Measurements from ENCODE around the gene HID1. TPM values are rescaled to one million over a fixed set of nuclear protein-coding genes. Genes with fewer than 3 reads are reported as not detected.

Gene HID1
- total RNA-seq, 1 donor = 3.1 TPM

- Histone ChIP-seq H3K9me3 (ENCODE audit: low read depth, low read length) (no peaks in the 10 kb centered on the region), H3K4me3 (ENCODE audit: low read length) (no peak overlapping the region), H3K27me3 (ENCODE audit: insufficient read depth, low read length) (no peaks in the 10 kb centered on the region), H3K4me1 (ENCODE audit: insufficient read depth, low read length) (no peaks in the 10 kb centered on the region)
Observed at GRCh38 chr17:74952431-74953133, 20.0 kb downstream of the HID1 start.

GRCh38 chr17:74951680-74952421, 20.7 kb downstream of the HID1 start:
- Histone ChIP-seq H3K4me3 (ENCODE audit: low read length) (no peak overlapping the region), H3K9me3 (ENCODE audit: low read depth, low read length) (no peaks in the 10 kb centered on the region), H3K27me3 (ENCODE audit: insufficient read depth, low read length) (no peaks in the 10 kb centered on the region), H3K4me1 (ENCODE audit: insufficient read depth, low read length) (no peaks in the 10 kb centered on the region)

- Histone ChIP-seq H3K4me3 (ENCODE audit: low read length) (no peak overlapping the region), H3K4me1 (ENCODE audit: insufficient read depth, low read length) (no peaks in the 10 kb centered on the region), H3K9me3 (ENCODE audit: low read depth, low read length) (no peaks in the 10 kb centered on the region), H3K27me3 (ENCODE audit: insufficient read depth, low read length) (no peaks in the 10 kb centered on the region)
Observed at GRCh38 chr17:74951065-74951464, 21.5 kb downstream of the HID1 start.

GRCh38 chr17:74950207-74950606, 22.4 kb downstream of the HID1 start:
- Histone ChIP-seq H3K4me1 (ENCODE audit: insufficient read depth, low read length) (no peaks in the 10 kb centered on the region), H3K27me3 (ENCODE audit: insufficient read depth, low read length) (no peaks in the 10 kb centered on the region), H3K4me3 (ENCODE audit: low read length) (no peak overlapping the region), H3K9me3 (ENCODE audit: low read depth, low read length) (no peaks in the 10 kb centered on the region)

- Histone ChIP-seq H3K4me3 (ENCODE audit: low read length) (no peak overlapping the region), H3K9me3 (ENCODE audit: low read depth, low read length) (no peaks in the 10 kb centered on the region), H3K27me3 (ENCODE audit: insufficient read depth, low read length) (no peaks in the 10 kb centered on the region), H3K4me1 (ENCODE audit: insufficient read depth, low read length) (no peaks in the 10 kb centered on the region)
Observed at GRCh38 chr17:74949455-74950115, 23.0 kb downstream of the HID1 start.

- Histone ChIP-seq H3K4me3 (ENCODE audit: low read length) (no peak overlapping the region), H3K4me1 (ENCODE audit: insufficient read depth, low read length) (no peaks in the 10 kb centered on the region), H3K27me3 (ENCODE audit: insufficient read depth, low read length) (no peaks in the 10 kb centered on the region), H3K9me3 (ENCODE audit: low read depth, low read length) (no peaks in the 10 kb centered on the region)
Observed at GRCh38 chr17:74947041-74947754, 25.4 kb downstream of the HID1 start.

GRCh38 chr17:74946641-74947040, 25.9 kb downstream of the HID1 start:
- Histone ChIP-seq H3K4me3 (ENCODE audit: low read length) (no peak overlapping the region), H3K4me1 (ENCODE audit: insufficient read depth, low read length) (no peaks in the 10 kb centered on the region), H3K27me3 (ENCODE audit: insufficient read depth, low read length) (no peaks in the 10 kb centered on the region), H3K9me3 (ENCODE audit: low read depth, low read length) (no peaks in the 10 kb centered on the region)

- H3K27me3 ChIP-seq (ENCODE audit: insufficient read depth, low read length) = no peaks in the 10 kb centered on the region
Observed at GRCh38 chr17:74945543-74945942, 27.0 kb downstream of the HID1 start.

GRCh38 chr17:74943808-74944522, 28.6 kb downstream of the HID1 start:
- Histone ChIP-seq H3K4me3 (ENCODE audit: low read length) (no peak overlapping the region), H3K27me3 (ENCODE audit: insufficient read depth, low read length) (peaks cover 4% of the 10 kb centered on the region), H3K4me1 (ENCODE audit: insufficient read depth, low read length) (no peaks in the 10 kb centered on the region), H3K9me3 (ENCODE audit: low read depth, low read length) (no peaks in the 10 kb centered on the region)

More at GRCh38 chr17:74945543-74945942, 27.0 kb downstream of the HID1 start:
- Histone ChIP-seq H3K9me3 (ENCODE audit: low read depth, low read length) (no peaks in the 10 kb centered on the region), H3K4me1 (ENCODE audit: insufficient read depth, low read length) (no peaks in the 10 kb centered on the region), H3K4me3 (ENCODE audit: low read length) (no peak overlapping the region)

GRCh38 chr17:74941128-74941725, 31.3 kb downstream of the HID1 start:
- Histone ChIP-seq H3K27me3 (ENCODE audit: insufficient read depth, low read length) (peaks cover 29% of the 10 kb centered on the region), H3K4me1 (ENCODE audit: insufficient read depth, low read length) (no peaks in the 10 kb centered on the region), H3K9me3 (ENCODE audit: low read depth, low read length) (no peaks in the 10 kb centered on the region), H3K4me3 (ENCODE audit: low read length) (no peak overlapping the region)

- Histone ChIP-seq H3K9me3 (ENCODE audit: low read depth, low read length) (no peaks in the 10 kb centered on the region), H3K4me3 (ENCODE audit: low read length) (no peak overlapping the region), H3K27me3 (ENCODE audit: insufficient read depth, low read length) (peaks cover 40% of the 10 kb centered on the region), H3K4me1 (ENCODE audit: insufficient read depth, low read length) (no peaks in the 10 kb centered on the region)
Observed at GRCh38 chr17:74939534-74939933, 33.0 kb downstream of the HID1 start.

GRCh38 chr17:74938194-74938950, 34.2 kb downstream of the HID1 start:
- Histone ChIP-seq H3K9me3 (ENCODE audit: low read depth, low read length) (no peaks in the 10 kb centered on the region), H3K27me3 (ENCODE audit: insufficient read depth, low read length) (peaks cover 44% of the 10 kb centered on the region), H3K4me1 (ENCODE audit: insufficient read depth, low read length) (no peaks in the 10 kb centered on the region), H3K4me3 (ENCODE audit: low read length) (no peak overlapping the region)

- no peaks in the 10 kb centered on the region for H3K4me1 ChIP-seq (ENCODE audit: insufficient read depth, low read length)
- no peak overlapping the region for H3K4me3 ChIP-seq (ENCODE audit: low read length)
- H3K27me3 ChIP-seq (ENCODE audit: insufficient read depth, low read length) = peaks cover 44% of the 10 kb centered on the region
- H3K9me3 ChIP-seq (ENCODE audit: low read depth, low read length) = no peaks in the 10 kb centered on the region
Observed at GRCh38 chr17:74937064-74938051, 35.2 kb downstream of the HID1 start.
